Kidney epithelial cell (primary cell): ENCODE measurements around the gene OR2K2. TPM values are rescaled to one million over a fixed set of nuclear protein-coding genes. Genes with fewer than 3 reads are reported as not detected.

ENCODE experiments used
- DNase-seq: peaks from one replicate; pipeline ENCODE4 v3.0.0-alpha.2; 2010; ENCODE audit warnings: low read depth
- H3K27me3 ChIP-seq: 2 replicates; pipeline ENCODE4 v1.6.0; 2011; ENCODE audit warnings: low read length; ENCODE audit not compliant: control insufficient read depth, insufficient read depth
- H3K36me3 ChIP-seq: 2 replicates; pipeline ENCODE4 v1.5.1; 2011; ENCODE audit warnings: low read length; ENCODE audit not compliant: control insufficient read depth, insufficient read depth
- H3K4me3 ChIP-seq: 2 replicates; pipeline ENCODE4 v1.5.1; 2011; ENCODE audit warnings: low read depth, mild to moderate bottlenecking, control low read depth, low read length
- total RNA-seq: library from RNA; depleted of rRNA; stranded (reverse); fragments of >200 nt; gene quantifications from 2 replicates; pipeline ENCODE4 v1.2.3, GENCODE V29; 2015
- TF ChIP-seq, protein P1 (sequence below): IDR thresholded peaks from 2 replicates; pipeline ENCODE4 v1.5.1; 2011; ENCODE audit warnings: mild to moderate bottlenecking, moderate library complexity, low read length, control low read depth, inconsistent platforms; ENCODE audit not compliant: insufficient read depth, poor library complexity, severe bottlenecking

Gene OR2K2
- total RNA-seq, 1 donor from 2014 or later, result 0.08 TPM

GRCh38 chr9:111362526-111362925, 32.5 kb upstream of the OR2K2 start:
- Histone ChIP-seq H3K36me3 (peaks cover 1% of the 10 kb centered on the region), H3K27me3 (no peaks in the 10 kb centered on the region), H3K4me3 (no peak overlapping the region)
- DNase-seq, result no peak
- TF ChIP-seq, protein P1, sequence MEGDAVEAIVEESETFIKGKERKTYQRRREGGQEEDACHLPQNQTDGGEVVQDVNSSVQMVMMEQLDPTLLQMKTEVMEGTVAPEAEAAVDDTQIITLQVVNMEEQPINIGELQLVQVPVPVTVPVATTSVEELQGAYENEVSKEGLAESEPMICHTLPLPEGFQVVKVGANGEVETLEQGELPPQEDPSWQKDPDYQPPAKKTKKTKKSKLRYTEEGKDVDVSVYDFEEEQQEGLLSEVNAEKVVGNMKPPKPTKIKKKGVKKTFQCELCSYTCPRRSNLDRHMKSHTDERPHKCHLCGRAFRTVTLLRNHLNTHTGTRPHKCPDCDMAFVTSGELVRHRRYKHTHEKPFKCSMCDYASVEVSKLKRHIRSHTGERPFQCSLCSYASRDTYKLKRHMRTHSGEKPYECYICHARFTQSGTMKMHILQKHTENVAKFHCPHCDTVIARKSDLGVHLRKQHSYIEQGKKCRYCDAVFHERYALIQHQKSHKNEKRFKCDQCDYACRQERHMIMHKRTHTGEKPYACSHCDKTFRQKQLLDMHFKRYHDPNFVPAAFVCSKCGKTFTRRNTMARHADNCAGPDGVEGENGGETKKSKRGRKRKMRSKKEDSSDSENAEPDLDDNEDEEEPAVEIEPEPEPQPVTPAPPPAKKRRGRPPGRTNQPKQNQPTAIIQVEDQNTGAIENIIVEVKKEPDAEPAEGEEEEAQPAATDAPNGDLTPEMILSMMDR, result no peak

DNA sequence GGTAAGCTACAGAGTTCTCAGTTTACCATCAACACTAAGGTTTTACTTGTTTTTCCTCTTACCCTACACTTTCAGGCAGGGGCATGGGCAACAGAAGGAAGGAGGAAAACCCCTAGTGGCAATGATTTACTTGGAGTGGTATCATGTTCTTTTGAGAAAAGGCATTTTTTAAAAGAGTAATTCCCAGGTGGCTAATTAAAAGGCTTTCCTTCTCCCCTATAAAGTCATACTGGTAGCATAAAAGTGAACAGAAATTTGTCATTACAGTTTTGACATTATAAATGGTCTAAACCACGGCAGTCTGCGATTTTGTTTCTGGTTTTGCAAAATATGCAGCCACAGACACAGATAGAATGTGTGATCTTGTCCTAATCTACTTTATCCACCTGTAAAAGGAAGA, 30.9 kb upstream of the OR2K2 start:
- Histone ChIP-seq H3K27me3 (no peaks in the 10 kb centered on the region), H3K4me3 (no peak overlapping the region), H3K36me3 (peaks cover 1% of the 10 kb centered on the region)
- DNase-seq, result no peak
- TF ChIP-seq, protein P1, result no peak

GRCh38 chr9:111356481-111357244, 26.6 kb upstream of the OR2K2 start:
- peak; percentile 87 for DNase-seq
- no peaks in the 10 kb centered on the region for H3K27me3 ChIP-seq
- TF ChIP-seq, protein P1, result no peak
- peaks cover 1% of the 10 kb centered on the region for H3K36me3 ChIP-seq
- H3K4me3 ChIP-seq, result no peak overlapping the region

DNA sequence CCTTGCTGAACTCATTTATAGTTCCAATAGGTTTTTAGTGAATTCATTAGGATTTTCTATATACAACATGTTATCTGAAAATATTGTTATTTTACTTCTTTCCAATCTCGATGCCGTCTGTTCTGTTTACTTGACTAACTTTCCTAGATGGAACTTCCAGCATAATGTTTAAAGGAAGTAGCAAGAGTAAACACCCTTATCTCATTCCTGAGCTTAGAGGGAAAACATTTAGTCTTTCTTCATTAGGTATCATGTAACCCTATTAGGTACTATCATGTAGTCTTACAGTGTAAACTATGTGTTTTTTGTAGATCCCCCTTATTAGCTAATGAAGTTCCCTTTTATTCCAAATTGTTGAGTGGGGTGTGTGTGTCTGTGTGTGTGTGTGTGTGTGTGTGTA, 22.5 kb upstream of the OR2K2 start:
- H3K27me3 ChIP-seq, result no peaks in the 10 kb centered on the region
- H3K4me3 ChIP-seq, result no peak overlapping the region
- TF ChIP-seq, protein P1, result no peak
- no peak for DNase-seq
- no peaks in the 10 kb centered on the region for H3K36me3 ChIP-seq

- no peak overlapping the region for H3K4me3 ChIP-seq
- DNase-seq, result no peak
- TF ChIP-seq, protein P1, result no peak
These were observed 20.5 kb upstream of the OR2K2 start for GRCh38 chr9:111350556-111350955.

GRCh38 chr9:111349766-111350165, 19.7 kb upstream of the OR2K2 start:
- Histone ChIP-seq H3K27me3 (no peaks in the 10 kb centered on the region), H3K4me3 (no peak overlapping the region), H3K36me3 (no peaks in the 10 kb centered on the region)
- TF ChIP-seq, protein P1, result no peak
- DNase-seq, result no peak

More at GRCh38 chr9:111350556-111350955, 20.5 kb upstream of the OR2K2 start:
- Histone ChIP-seq H3K36me3 (no peaks in the 10 kb centered on the region), H3K27me3 (no peaks in the 10 kb centered on the region)
